ENCODE results near the gene TADA2A.
A peak's percentile ranks its signal among the peaks of the same experiment; 100 is the strongest.
"Not testable (repeated sequence)": the region's sequence is repeated elsewhere in the genome, so short reads cannot be mapped to it uniquely, and the experiment has no call there.

TADA2A gene

GRCh38 chr17:37392024-37392590 lies 14.6 kb upstream of the TADA2A start:
- ChIA-PET CTCF (interaction anchor here (0.6 kb wide), 1 partner anchor 759 kb away, joined by 5 read pairs; no protein-coding TSS in a partner anchor), POLR2A (ENCODE audit: low non-redundant PET) (no interaction called here)
- peak; percentile 30 for DNase-seq (ENCODE audit: low spot score)
- H3K27ac ChIP-seq: no peak overlapping the region
- no peak for TF ChIP-seq CTCF (conservative IDR thresholded peaks at IDR 0.05; ENCODE audit: low read depth)

DNA sequence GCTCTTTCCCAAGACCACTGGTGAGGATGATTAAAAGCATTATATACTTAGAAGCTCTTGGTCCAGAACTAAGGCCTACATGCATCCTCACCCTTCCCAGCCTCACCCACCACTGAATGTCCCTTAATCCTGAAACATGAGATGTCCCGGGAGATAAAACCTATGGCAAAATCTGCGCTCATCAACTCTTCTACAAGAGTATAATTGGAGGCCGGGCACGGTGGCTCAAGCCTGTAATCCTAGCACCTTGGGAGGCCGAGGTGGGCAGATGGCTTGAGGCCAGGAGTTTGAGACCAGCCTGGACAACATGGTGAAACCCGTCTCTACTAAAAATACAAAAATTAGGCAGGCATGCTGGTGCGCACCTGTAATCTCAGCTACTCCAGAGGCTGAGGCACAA lies 13.3 kb upstream of the TADA2A start:
- DNase-seq (ENCODE audit: low spot score): no peak
- ChIA-PET POLR2A (ENCODE audit: low non-redundant PET) (no interaction called here), CTCF (no interaction called here)
- H3K27ac ChIP-seq: no peak overlapping the region
- TF ChIP-seq CTCF (conservative IDR thresholded peaks at IDR 0.05; ENCODE audit: low read depth): no peak

- TF ChIP-seq CTCF (conservative IDR thresholded peaks at IDR 0.05; ENCODE audit: low read depth): no peak
- H3K27ac ChIP-seq: peak overlapping the region; percentile 47; the same call in 1 of the 2 replicates
- peak; percentile 50 for DNase-seq (ENCODE audit: low spot score)
- CTCF ChIA-PET: no interaction called here
- POLR2A ChIA-PET (ENCODE audit: low non-redundant PET): no interaction called here
Measured at GRCh38 chr17:37399265-37399803, 7.4 kb upstream of the TADA2A start.

GRCh38 chr17:37400505-37400904 lies 6.2 kb upstream of the TADA2A start:
- no peak for DNase-seq (ENCODE audit: low spot score)
- no peak overlapping the region for H3K27ac ChIP-seq
- POLR2A ChIA-PET (ENCODE audit: low non-redundant PET): interaction anchor here (0.6 kb wide), 1 partner anchor 111 kb away, joined by 3 read pairs; no protein-coding TSS in a partner anchor
- CTCF ChIA-PET: interaction anchor here (0.6 kb wide), 1 partner anchor 13 kb away, joined by 4 read pairs; no protein-coding TSS in a partner anchor
- TF ChIP-seq CTCF (conservative IDR thresholded peaks at IDR 0.05; ENCODE audit: low read depth): no peak

- CTCF ChIA-PET; DNase-seq (ENCODE audit: low spot score): not testable (repeated sequence)
- POLR2A ChIA-PET (ENCODE audit: low non-redundant PET): interaction anchor here (1.1 kb wide), 1 partner anchor 86 kb away, joined by 9 read pairs; no protein-coding TSS in a partner anchor
- H3K27ac ChIP-seq: peak overlapping the region; percentile 94
Measured at GRCh38 chr17:37405522-37405921, 1.2 kb upstream of the TADA2A start.

GRCh38 chr17:37405955-37406634 lies 591 bp upstream of the TADA2A start:
- POLR2A ChIA-PET (ENCODE audit: low non-redundant PET): interaction anchor here (1.1 kb wide), 1 partner anchor 85 kb away, joined by 9 read pairs; no protein-coding TSS in a partner anchor
- CTCF ChIA-PET: no interaction called here
- peak overlapping the region; percentile 94 for H3K27ac ChIP-seq
- TF ChIP-seq CTCF (conservative IDR thresholded peaks at IDR 0.05; ENCODE audit: low read depth): no peak
- peak; percentile 12 for DNase-seq (ENCODE audit: low spot score)

DNA sequence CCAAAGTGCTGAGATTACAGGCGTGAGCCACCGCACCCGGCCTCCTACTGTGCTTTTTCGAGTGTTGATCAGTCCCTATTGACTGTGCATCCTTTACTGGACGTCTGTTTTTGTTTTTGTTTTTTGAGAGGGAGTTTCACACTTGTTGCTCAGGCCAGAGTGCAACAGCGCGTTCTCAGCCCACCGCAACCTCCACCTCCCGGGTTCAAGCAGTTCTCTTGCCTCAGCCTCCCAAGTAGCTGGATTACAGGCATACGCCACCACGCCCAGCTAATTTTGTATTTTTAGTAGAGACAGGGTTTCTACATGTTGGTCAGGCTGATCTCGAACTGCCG lies 1.4 kb downstream of the TADA2A start:
- H3K27ac ChIP-seq: peak overlapping the region; percentile 94
- DNase-seq (ENCODE audit: low spot score); CTCF ChIA-PET: not testable (repeated sequence)
- POLR2A ChIA-PET (ENCODE audit: low non-redundant PET): interaction anchor here (0.7 kb wide), 1 partner anchor 121 kb away, joined by 4 read pairs; no protein-coding TSS in a partner anchor
